HAP-1 (cell line): Measurements from ENCODE around the gene ABTB1.
"Not testable (repeated sequence)": the region's sequence is repeated elsewhere in the genome, so short reads cannot be mapped to it uniquely, and the experiment has no call there.

ENCODE experiments used
- DNase-seq, 2 experiments: peaks; one replicate each; pipeline ENCODE4 v3.0.0-alpha.2; 2016 to 2020; ENCODE audit warnings: low spot score in 2 of 2
- H3K27me3 ChIP-seq: fragments of 250-450 bp; sonication (Bioruptor Pico); 2 replicates; pipeline ENCODE4 v1.5.1; 2020; ENCODE audit warnings: low read depth, mild to moderate bottlenecking, moderate library complexity
- H3K36me3 ChIP-seq: fragments of 250-450 bp; sonication (Bioruptor Pico); replicated peaks from 2 replicates; pipeline ENCODE4 v1.5.1; 2020; ENCODE audit warnings: mild to moderate bottlenecking
- H3K4me1 ChIP-seq: fragments of 250-450 bp; sonication (Bioruptor Pico); 2 replicates; pipeline ENCODE4 v1.5.1; 2020; ENCODE audit warnings: mild to moderate bottlenecking
- H3K4me3 ChIP-seq: fragments of 250-450 bp; sonication (Bioruptor Pico); 2 replicates; pipeline ENCODE4 v1.5.1; 2020; ENCODE audit warnings: mild to moderate bottlenecking, moderate library complexity
- H3K9me3 ChIP-seq: fragments of 250-450 bp; sonication (Bioruptor Pico); 2 replicates; pipeline ENCODE4 v1.5.1; 2020; ENCODE audit warnings: mild to moderate bottlenecking, moderate library complexity
- in situ Hi-C: fragments of 300-500 bp; cut with MboI; formaldehyde crosslinking; loops from 3 replicates; pipeline ENCODE4 v1.14.3; 2020; ENCODE audit warnings: low sequenced_read_pairs, inconsistent platforms, mixed read lengths

Gene ABTB1

DNA sequence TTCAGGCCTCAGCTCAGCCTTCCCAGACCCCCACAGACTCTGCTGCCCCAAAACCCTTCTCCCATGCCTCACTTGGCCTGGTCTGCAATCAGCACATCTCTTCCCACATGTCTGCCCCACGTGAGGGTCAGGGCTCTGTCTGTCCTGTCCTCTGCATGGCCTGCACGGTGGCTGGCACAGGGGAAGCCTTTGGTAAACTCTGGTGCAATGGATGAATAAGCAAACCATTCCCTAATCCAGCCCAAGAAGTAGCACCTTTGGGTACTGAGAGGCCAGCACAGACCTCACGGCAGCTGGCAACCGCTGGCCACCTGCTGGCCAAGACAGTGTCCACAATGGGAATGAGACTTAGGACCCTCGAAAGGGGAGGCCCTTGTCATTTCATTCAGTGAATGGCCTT, 27.7 kb downstream of the ABTB1 start:
- H3K9me3 ChIP-seq, result peaks cover 2% of the 10 kb centered on the region; the same call in 1 of the 2 replicates
- peaks cover 3% of the 10 kb centered on the region; the same call in 1 of the 2 replicates for H3K4me1 ChIP-seq
- DNase-seq, result no peak
- no peak overlapping the region for H3K4me3 ChIP-seq
- no peaks in the 10 kb centered on the region for H3K27me3 ChIP-seq
- in situ Hi-C loops, result no loop called here
- H3K36me3 ChIP-seq, result no peaks in the 10 kb centered on the region

GRCh38 chr3:127701280-127701911, 28.6 kb downstream of the ABTB1 start:
- DNase-seq, result no peak
- peaks cover 3% of the 10 kb centered on the region; the same call in 1 of the 2 replicates for H3K4me1 ChIP-seq
- in situ Hi-C loops, result no loop called here
- peaks cover 2% of the 10 kb centered on the region; the same call in 1 of the 2 replicates for H3K9me3 ChIP-seq
- no peak overlapping the region for H3K4me3 ChIP-seq
- H3K27me3 ChIP-seq, result no peaks in the 10 kb centered on the region
- H3K36me3 ChIP-seq, result no peaks in the 10 kb centered on the region

DNA sequence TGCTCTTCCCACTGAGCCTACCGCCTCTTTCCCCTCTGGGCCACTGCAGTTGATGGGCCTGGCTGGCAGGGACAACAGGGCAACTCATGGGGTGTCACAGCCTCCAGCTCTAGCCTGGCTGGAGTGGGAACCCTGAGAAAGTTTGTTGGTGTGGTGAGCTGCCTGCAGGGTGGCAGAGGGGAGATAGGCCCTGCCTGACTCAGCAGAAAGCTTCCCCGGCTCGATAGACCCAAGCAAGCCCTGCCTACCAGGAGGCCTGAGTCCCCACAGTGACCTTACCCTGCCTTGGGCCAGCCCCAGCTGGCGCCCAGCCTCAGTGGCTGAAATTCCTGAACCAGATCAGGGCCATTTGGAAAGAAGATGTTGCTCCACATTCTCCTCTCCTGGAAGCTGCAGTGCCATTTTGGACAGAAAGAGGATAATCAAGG, 29.4 kb downstream of the ABTB1 start:
- Histone ChIP-seq H3K9me3 (peaks cover 2% of the 10 kb centered on the region; the same call in 1 of the 2 replicates), H3K27me3 (no peaks in the 10 kb centered on the region), H3K36me3 (no peaks in the 10 kb centered on the region), H3K4me1 (peaks cover 3% of the 10 kb centered on the region; the same call in 1 of the 2 replicates), H3K4me3 (no peak overlapping the region)
- in situ Hi-C loops, result no loop called here
- no peak for DNase-seq

- H3K9me3 ChIP-seq, H3K4me1 ChIP-seq, H3K36me3 ChIP-seq, H3K4me3 ChIP-seq, in situ Hi-C loops, H3K27me3 ChIP-seq, DNase-seq: not testable (repeated sequence)
Measured at GRCh38 chr3:127704840-127705239, 32.1 kb downstream of the ABTB1 start.

DNA sequence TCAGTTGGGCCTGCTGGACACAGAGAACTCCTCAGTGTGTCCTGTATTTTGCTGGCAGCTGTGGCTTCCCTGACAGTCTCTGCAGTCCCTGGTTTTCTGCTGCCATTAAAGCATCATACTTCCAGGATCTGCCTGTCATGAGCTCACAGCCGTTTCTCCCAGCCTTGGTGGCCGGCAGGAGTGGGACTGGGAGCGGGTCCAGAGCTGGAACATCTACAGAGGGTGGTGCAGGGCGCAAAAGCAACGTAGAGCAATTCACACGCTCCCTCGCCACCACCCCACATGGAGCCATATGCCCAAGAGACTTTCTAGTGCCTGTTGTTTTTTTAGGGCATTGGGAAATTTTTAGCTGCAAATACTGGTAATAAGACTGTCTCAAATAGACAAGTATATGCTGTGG, 33.6 kb downstream of the ABTB1 start:
- in situ Hi-C loops, result no loop called here
- no peaks in the 10 kb centered on the region for H3K36me3 ChIP-seq
- H3K9me3 ChIP-seq, result 0 out of 2 replicates have a peak, but pooled peaks cover 2% of the 10 kb centered on the region
- DNase-seq, result no peak
- H3K4me3 ChIP-seq, result no peak overlapping the region
- no peaks in the 10 kb centered on the region for H3K4me1 ChIP-seq
- no peaks in the 10 kb centered on the region for H3K27me3 ChIP-seq

DNA sequence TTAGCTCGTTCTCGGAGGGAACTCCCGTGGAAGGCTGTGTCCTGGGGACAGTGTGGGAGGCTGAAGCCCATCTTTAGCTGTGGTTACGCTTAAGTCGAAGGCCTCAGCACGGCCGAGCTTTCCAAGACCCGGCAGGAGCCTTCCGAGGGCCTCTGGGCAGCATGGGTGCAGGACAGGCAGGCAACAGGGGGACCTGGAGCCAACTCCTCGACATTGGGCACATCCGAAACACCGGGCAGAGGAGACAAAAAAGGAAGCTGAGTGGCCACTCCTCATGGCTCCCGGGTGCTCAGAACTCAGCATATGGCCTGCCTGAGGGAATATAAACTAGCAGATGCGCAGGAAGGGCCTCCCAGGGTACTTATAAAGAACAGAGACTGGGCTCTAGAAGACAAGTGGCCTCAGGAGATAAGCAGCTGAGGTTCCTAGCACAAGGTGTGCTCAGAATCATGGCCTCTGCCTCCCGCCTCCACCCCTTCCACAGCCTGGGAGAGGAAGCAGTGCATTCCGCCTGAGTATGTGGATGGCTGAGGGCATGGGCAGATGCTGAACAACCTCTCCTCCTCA, 34.1 kb downstream of the ABTB1 start:
- in situ Hi-C loops, result no loop called here
- H3K4me1 ChIP-seq, result no peaks in the 10 kb centered on the region
- no peaks in the 10 kb centered on the region for H3K27me3 ChIP-seq
- H3K9me3 ChIP-seq, result 0 out of 2 replicates have a peak, but pooled peaks cover 2% of the 10 kb centered on the region
- no peaks in the 10 kb centered on the region for H3K36me3 ChIP-seq
- no peak overlapping the region for H3K4me3 ChIP-seq
- no peak for DNase-seq

DNA sequence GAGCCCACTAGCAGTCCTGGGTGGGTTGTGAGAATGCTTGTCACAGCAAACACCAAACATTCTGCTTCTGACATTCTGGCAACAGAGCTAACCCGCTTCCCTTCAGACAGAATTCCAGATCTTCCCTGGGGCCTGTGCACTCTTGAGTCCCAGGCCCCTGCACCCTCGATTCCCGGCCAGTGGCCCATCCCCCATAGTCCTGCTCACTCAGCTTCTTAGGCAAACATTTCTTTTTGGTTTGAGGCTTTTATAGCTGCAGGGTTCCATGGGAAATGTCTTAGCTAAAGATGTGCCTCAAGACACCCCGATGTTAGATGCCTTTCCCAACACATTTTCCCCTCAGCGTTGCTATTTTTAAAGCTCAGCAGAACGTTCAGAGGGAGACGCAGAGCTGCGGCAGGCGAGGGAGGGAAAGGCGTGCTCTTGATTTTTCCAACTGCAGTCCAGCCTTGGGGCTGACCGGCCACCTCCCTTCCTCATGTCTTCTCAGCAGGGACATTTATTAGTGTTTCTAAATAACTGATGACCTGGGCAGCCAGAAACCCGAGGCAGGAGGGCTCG, 35.2 kb downstream of the ABTB1 start:
- H3K4me3 ChIP-seq, result no peak overlapping the region
- H3K9me3 ChIP-seq, result 0 out of 2 replicates have a peak, but pooled peaks cover 2% of the 10 kb centered on the region
- no peaks in the 10 kb centered on the region for H3K27me3 ChIP-seq
- no peaks in the 10 kb centered on the region for H3K36me3 ChIP-seq
- H3K4me1 ChIP-seq, result no peaks in the 10 kb centered on the region
- in situ Hi-C loops, result no loop called here
- no peak for DNase-seq

DNA sequence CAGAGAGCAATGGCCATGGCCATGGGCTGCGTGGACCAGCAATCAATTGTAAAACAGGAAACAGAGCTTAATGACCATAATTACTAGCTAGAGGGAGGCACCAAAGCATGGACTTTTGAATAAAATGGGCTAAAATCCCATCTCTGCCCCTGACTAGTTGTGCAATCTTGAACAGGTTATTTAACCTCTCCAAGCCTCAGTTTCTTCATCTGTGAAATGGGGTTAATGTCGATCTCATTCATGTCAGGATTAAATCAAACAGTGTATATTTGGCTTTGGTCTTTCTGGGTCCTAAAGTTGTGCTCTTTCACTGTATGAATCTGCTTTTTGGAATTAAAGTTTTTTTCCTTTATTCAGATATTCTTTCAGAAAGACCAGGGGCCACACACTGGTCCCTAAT, 36.1 kb downstream of the ABTB1 start:
- Histone ChIP-seq H3K36me3 (no peaks in the 10 kb centered on the region), H3K27me3 (no peaks in the 10 kb centered on the region), H3K4me1 (no peaks in the 10 kb centered on the region), H3K9me3 (no peaks in the 10 kb centered on the region), H3K4me3 (no peak overlapping the region)
- in situ Hi-C loops, result no loop called here
- no peak for DNase-seq

GRCh38 chr3:127709320-127710060, 36.7 kb downstream of the ABTB1 start:
- in situ Hi-C loops, result no loop called here
- no peaks in the 10 kb centered on the region for H3K9me3 ChIP-seq
- H3K36me3 ChIP-seq, result no peaks in the 10 kb centered on the region
- H3K4me1 ChIP-seq, result no peaks in the 10 kb centered on the region
- no peaks in the 10 kb centered on the region for H3K27me3 ChIP-seq
- no peak overlapping the region for H3K4me3 ChIP-seq
- DNase-seq, result no peak

DNA sequence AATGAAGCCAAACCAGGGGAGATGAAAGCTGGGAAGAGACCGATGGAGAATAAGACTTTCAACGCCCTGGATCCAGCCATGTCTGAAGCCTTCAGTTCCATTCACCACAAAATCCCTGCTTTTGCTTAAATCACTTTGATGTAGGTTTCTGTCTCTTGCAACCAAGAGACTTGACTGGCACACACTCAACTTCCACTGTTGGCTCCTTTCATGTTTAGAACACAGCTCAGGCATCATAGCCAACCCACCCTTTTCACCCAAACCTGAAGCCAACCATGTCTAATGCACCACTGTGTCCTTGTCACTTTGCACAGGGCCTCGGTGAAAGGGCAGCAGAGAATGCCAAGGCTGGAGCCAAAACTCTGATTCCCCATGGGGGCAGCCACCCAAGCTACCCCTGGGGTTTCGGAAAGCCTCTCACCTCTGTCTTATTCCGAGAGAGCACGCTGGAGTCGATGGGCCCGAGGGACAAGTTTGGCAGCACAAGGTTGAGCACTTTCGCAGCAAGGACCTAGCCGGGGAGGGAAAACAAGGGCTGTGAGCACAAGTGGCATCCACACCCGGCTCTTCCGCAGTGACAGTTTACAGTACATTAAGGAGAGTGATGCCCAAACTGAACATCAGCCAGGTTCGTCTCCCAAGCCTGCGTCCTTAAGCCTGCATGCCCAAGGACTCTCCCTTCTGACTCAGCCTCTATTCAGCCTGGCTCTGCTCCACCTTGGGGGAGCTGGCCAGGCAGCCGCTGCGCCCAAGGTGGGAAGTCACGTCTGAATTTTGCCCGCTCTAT, 37.6 kb downstream of the ABTB1 start:
- no peaks in the 10 kb centered on the region for H3K4me1 ChIP-seq
- no peaks in the 10 kb centered on the region for H3K9me3 ChIP-seq
- peak in 1 of 2 experiments; percentile 4 for DNase-seq
- H3K27me3 ChIP-seq, result no peaks in the 10 kb centered on the region
- no peaks in the 10 kb centered on the region for H3K36me3 ChIP-seq
- in situ Hi-C loops, result no loop called here
- no peak overlapping the region for H3K4me3 ChIP-seq

DNA sequence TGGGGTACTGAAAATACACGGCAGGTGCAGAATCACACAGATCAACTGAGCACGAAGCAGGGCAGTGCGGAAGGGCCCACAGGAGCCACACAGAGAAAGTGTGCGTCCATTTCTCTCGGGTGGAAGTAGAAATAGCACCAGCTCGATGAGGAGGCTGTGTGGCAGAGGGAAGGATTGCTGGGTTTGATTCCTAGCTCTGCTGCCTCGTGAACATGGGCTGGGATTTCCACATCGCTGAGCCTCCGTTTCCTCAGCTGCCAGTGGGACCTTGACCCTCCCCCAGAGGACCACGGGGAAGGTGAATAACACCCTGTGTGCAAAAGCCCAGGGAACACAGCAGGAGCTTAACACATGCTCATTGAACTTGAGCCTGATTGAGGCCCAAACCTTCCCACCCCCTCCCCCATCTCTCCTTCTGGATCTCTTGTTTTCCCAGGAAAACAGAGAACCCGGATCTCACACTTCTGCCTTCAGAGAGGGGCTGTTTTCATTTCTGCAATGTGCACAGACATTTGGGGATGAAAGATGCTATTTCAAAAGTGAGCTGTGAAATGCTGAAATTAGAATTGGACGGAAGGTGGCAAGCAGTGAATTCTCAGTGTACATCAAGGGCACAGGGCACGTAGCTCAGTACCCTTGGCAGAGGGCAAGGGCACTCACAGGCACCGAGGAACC, 38.4 kb downstream of the ABTB1 start:
- no peaks in the 10 kb centered on the region for H3K36me3 ChIP-seq
- no peaks in the 10 kb centered on the region for H3K4me1 ChIP-seq
- in situ Hi-C loops, result no loop called here
- DNase-seq, result no peak
- peaks cover 2% of the 10 kb centered on the region; the same call in 1 of the 2 replicates for H3K27me3 ChIP-seq
- no peak overlapping the region for H3K4me3 ChIP-seq
- no peaks in the 10 kb centered on the region for H3K9me3 ChIP-seq

DNA sequence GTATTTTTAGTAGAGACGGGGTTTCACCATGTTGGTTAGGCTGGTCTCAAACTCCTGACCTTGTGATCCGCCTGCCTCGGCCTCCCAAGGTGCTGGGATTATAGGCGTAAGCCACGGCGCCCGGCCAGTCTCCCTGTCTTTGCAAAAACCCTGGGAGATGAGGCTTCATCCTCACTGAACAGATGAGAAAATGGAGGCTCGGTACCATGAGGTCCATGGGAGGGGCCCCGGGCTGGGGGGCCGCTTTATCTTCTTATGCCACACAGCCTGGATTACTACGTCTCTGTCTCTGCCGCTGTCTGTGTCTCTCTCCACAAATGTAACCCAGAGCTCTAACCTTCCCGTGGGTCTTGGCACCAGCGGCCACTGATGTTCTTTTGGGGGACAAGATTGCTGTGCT, 39.1 kb downstream of the ABTB1 start:
- no peak for DNase-seq
- Histone ChIP-seq H3K9me3 (no peaks in the 10 kb centered on the region), H3K36me3 (no peaks in the 10 kb centered on the region), H3K4me1 (no peaks in the 10 kb centered on the region), H3K27me3 (peaks cover 6% of the 10 kb centered on the region; the same call in 1 of the 2 replicates), H3K4me3 (no peak overlapping the region)
- in situ Hi-C loops, result no loop called here

- Histone ChIP-seq H3K4me3 (no peak overlapping the region), H3K9me3 (no peaks in the 10 kb centered on the region), H3K4me1 (no peaks in the 10 kb centered on the region), H3K27me3 (peaks cover 6% of the 10 kb centered on the region; the same call in 1 of the 2 replicates), H3K36me3 (no peaks in the 10 kb centered on the region)
- no peak for DNase-seq
- in situ Hi-C loops, result no loop called here
Measured at GRCh38 chr3:127712461-127712860, 39.7 kb downstream of the ABTB1 start.
